Prostate gland (tissue), 2 donors: Measurements from ENCODE around the gene GSC. TPM values are rescaled to one million over a fixed set of nuclear protein-coding genes. Genes with fewer than 3 reads are reported as not detected.

ENCODE experiments used
- DNase-seq: peaks from one replicate; pipeline ENCODE4 v3.0.0-alpha.2; 2019; ENCODE audit warnings: low spot score
- H3K27ac ChIP-seq, 2 donors: fragments of 200-600 bp; sonication (generic); 2 replicates each; pipeline ENCODE4 v1.5.1; 2017 to 2019
- H3K27me3 ChIP-seq: fragments of 200-600 bp; sonication (generic); replicated peaks from 2 replicates; pipeline ENCODE4 v1.5.1; 2019; ENCODE audit not compliant: insufficient read depth
- H3K36me3 ChIP-seq, 2 donors: fragments of 200-600 bp; sonication (generic); 1 replicate in 1 of 2; 2 replicates in 1 of 2; pipeline versions ENCODE4 v1.5.1 to v1.8.1; 2017 to 2019
- H3K4me1 ChIP-seq: fragments of 200-600 bp; sonication (generic); replicated peaks from 2 replicates; pipeline ENCODE4 v1.5.1; 2019
- H3K4me3 ChIP-seq, 2 donors: fragments of 200-600 bp; sonication (generic); 2 replicates each; pipeline ENCODE4 v1.5.1; 2017 to 2019
- H3K9me3 ChIP-seq: fragments of 200-600 bp; sonication (generic); 2 replicates; pipeline ENCODE4 v1.5.1; 2017
- POLR2A ChIP-seq: fragments of 450-650 bp; IDR thresholded peaks from one replicate; pipeline ENCODE4 v1.6.1; 2016; ENCODE audit warnings: antibody characterized with exemption, mild to moderate bottlenecking
- POLR2AphosphoS5 ChIP-seq: sonication (generic); formaldehyde crosslinking; IDR thresholded peaks from one replicate; pipeline ENCODE4 v1.6.1; 2017; ENCODE audit warnings: antibody characterized with exemption
- WGBS: methylation state at CpG from one replicate; pipeline ENCODE4 v1.1.5; 2018; 5-methylcytosine and 5-hydroxymethylcytosine counted together
- intact Hi-C: fragments of 100-400 bp; cut with DNase I; formaldehyde crosslinking; loops from one replicate; pipeline ENCODE4 v1.14.2; 2022
- total RNA-seq, 2 donors: library from RNA; depleted of rRNA; stranded (reverse); fragments of >200 nt; gene quantifications; one replicate each; pipeline ENCODE4 v1.1.0, GENCODE V29; 2016
- TF ChIP-seq, protein P1 (sequence below), 4 experiments: fragments of 200-600 bp in 2 of 4; fragments of 450-650 bp in 2 of 4; sonication (generic) in 2 of 4; IDR thresholded peaks; 1 replicate in 3 of 4; 2 replicates in 1 of 4; pipeline ENCODE4 v1.5.1; 2016 to 2019; ENCODE audit warnings: antibody characterized with exemption in 4 of 4, mild to moderate bottlenecking in 2 of 4, moderate library complexity in 2 of 4

The GSC gene
- total RNA-seq, 2 donors from 2014 or later: 2.7 to 3.6 TPM

DNA sequence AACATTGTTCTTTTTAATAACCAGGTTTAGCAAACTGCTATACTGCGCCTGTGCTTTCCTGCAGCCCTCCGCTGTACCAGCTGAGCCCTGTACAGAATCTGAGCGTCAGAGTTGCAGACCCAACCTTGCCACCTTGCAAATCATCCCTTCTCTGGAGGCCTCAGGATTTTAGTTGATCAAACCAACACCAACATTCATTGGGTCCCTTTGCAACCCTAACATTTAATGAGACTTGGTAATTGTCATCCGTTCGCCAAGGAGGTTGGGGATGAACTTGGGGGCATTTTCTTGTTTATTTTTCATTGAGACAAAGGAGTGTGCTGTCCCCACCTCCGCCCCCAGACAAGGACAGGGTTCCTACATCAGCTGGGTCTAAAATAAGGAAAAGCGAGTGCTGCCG lies 2.6 kb upstream of the GSC start:
- Histone ChIP-seq H3K4me1 (no peaks in the 10 kb centered on the region), H3K36me3 (no peaks in the 10 kb centered on the region), H3K27me3 (peaks cover 52% of the 10 kb centered on the region), H3K4me3 (no peak overlapping the region), H3K27ac (no peak overlapping the region), H3K9me3 (no peaks in the 10 kb centered on the region)
- no peak for DNase-seq
- intact Hi-C loops: no loop called here
- TF ChIP-seq POLR2AphosphoS5: no peak
- TF ChIP-seq, protein P1, sequence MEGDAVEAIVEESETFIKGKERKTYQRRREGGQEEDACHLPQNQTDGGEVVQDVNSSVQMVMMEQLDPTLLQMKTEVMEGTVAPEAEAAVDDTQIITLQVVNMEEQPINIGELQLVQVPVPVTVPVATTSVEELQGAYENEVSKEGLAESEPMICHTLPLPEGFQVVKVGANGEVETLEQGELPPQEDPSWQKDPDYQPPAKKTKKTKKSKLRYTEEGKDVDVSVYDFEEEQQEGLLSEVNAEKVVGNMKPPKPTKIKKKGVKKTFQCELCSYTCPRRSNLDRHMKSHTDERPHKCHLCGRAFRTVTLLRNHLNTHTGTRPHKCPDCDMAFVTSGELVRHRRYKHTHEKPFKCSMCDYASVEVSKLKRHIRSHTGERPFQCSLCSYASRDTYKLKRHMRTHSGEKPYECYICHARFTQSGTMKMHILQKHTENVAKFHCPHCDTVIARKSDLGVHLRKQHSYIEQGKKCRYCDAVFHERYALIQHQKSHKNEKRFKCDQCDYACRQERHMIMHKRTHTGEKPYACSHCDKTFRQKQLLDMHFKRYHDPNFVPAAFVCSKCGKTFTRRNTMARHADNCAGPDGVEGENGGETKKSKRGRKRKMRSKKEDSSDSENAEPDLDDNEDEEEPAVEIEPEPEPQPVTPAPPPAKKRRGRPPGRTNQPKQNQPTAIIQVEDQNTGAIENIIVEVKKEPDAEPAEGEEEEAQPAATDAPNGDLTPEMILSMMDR (IDR thresholded peaks at IDR 0.05): no peak
- TF ChIP-seq POLR2A: no peak
- 38% methylated on average over 8 of the region's 8 CpGs for WGBS

DNA sequence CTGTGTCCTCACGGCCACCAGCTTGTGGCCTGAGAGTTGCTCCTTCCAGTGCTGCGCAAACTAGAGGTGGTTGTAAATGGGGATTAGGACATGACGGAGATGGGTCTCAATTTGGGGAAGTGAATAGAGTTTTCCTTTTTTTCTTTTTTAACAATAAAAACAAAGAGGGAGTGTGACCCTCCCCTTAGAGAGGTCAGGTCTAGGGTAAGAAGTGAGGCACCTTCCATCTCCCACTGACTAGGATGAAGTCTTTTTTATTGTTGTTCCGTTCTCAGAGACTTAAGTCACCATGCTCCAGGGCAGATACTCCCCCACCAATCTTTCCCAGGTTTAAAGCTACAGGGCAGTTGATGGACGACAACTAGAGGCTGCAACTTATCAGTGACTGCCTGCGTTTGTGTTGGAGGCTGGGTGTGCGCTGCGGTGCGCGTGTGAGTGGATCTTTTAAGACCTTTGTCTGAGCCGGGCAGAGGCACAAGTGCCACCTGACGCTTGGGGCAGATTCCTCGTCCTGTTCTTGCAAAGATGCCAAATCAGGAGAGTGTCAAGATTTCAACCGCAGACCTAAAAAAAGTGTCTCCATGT lies 2.1 kb upstream of the GSC start:
- H3K27me3 ChIP-seq: peaks cover 52% of the 10 kb centered on the region
- WGBS: 48% methylated on average over 14 of the region's 14 CpGs
- no peak for TF ChIP-seq POLR2AphosphoS5
- TF ChIP-seq, protein P1 (IDR thresholded peaks at IDR 0.05): no peak
- TF ChIP-seq POLR2A: no peak
- DNase-seq: no peak
- no peaks in the 10 kb centered on the region for H3K4me1 ChIP-seq
- H3K4me3 ChIP-seq: no peak overlapping the region
- intact Hi-C loops: no loop called here
- no peaks in the 10 kb centered on the region for H3K9me3 ChIP-seq
- no peaks in the 10 kb centered on the region for H3K36me3 ChIP-seq
- no peak overlapping the region for H3K27ac ChIP-seq

DNA sequence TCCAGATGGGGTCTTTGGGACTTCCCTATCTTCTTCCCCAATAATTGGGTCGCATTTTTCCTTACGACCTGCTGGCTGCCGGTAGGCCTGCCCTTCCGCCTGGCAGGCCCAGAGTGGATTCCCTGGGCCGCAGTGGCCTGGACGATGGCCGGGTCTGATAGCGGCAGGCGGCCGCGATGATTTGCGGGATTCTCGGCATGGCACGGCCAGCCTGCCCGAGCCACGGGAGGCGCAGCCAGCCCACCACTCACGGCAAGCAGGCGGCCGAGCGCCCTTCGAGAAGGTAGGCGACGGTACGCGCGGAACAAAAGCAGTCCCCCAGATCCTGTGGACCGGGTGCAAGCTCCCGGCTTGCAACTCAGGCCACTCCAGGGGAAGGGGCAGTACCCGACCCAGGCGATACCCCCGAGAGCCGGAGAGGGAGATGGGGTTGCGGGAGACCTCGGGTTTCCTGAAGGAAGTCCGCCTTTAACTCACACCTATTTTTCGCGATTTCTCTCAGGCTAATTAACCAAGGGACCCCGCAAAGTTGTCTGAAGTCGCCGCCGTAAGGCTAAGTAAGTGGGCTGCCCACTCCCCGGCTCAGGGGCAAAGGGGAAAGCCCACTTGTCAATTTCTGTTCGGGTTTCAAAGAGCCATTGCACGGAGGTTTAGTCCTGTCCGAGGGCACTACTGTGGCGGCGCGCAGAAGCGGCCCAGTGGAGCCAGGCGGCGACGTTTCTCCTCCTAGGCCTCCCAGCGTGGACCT lies 1.4 kb upstream of the GSC start:
- no peak for DNase-seq
- no peak for TF ChIP-seq POLR2AphosphoS5
- TF ChIP-seq, protein P1 (IDR thresholded peaks at IDR 0.05): no peak
- TF ChIP-seq POLR2A: no peak
- no peaks in the 10 kb centered on the region for H3K4me1 ChIP-seq
- H3K36me3 ChIP-seq: no peaks in the 10 kb centered on the region
- no peak overlapping the region for H3K27ac ChIP-seq
- H3K27me3 ChIP-seq: peaks cover 52% of the 10 kb centered on the region
- intact Hi-C loops: no loop called here
- no peak overlapping the region for H3K4me3 ChIP-seq
- WGBS: 37% methylated on average over 38 of the region's 54 CpGs
- H3K9me3 ChIP-seq: no peaks in the 10 kb centered on the region

DNA sequence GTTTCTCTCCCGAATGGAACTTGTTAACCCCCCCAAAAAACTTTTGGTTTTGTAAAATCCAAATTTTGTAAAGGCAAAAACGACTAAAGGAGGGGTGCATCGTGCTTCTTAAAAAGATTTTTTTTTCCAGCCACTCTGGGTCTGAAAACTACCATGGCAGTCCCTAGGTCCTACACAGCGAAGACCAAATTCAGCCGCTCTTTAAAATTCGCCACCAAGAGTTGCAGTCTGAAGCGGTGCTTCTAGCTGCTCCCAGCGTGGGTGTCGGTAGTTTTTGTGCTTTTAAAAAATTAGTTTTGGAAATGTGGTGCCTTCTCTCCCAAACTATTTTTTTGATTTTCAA lies 873 bp upstream of the GSC start:
- Histone ChIP-seq H3K4me1 (no peaks in the 10 kb centered on the region), H3K27ac (no peak overlapping the region), H3K36me3 (no peaks in the 10 kb centered on the region), H3K4me3 (no peak overlapping the region), H3K27me3 (peaks cover 51% of the 10 kb centered on the region), H3K9me3 (no peaks in the 10 kb centered on the region)
- intact Hi-C loops: no loop called here
- TF ChIP-seq, protein P1 (IDR thresholded peaks at IDR 0.05): no peak
- TF ChIP-seq POLR2A (no peak), POLR2AphosphoS5 (no peak)
- DNase-seq: no peak
- 50% methylated on average over 9 of the region's 9 CpGs for WGBS

DNA sequence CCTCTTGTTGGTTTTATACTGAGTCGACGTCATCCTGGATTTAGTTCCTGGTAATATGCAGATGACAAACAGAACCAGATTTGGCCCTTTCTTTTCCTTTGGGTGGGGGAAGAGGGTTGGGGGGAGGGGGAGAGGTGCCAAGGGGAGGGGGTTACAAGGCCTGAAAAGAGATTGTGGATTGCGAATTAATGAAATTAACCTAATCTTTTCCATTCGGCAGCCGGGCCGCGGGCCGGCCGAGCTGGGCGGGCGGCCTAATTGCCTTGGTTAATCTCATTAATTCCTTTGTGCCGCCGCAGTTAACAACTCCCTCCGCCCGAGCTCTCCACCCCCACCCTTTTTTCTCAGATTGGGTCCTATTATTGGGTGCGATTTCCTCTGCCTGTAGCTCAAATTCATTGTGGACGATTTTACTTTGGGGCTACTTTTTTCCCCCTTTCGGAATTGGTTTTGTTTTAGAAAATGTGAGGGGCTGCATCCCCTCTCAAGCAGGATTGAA lies 387 bp upstream of the GSC start:
- intact Hi-C loops: no loop called here
- peaks cover 46% of the 10 kb centered on the region for H3K27me3 ChIP-seq
- no peaks in the 10 kb centered on the region for H3K9me3 ChIP-seq
- H3K27ac ChIP-seq: no peak overlapping the region
- H3K4me1 ChIP-seq: no peaks in the 10 kb centered on the region
- H3K36me3 ChIP-seq: no peaks in the 10 kb centered on the region
- no peak for DNase-seq
- 14% methylated on average over 18 of the region's 18 CpGs for WGBS
- H3K4me3 ChIP-seq: peak overlapping the region; percentile 44 to 46
- TF ChIP-seq POLR2AphosphoS5: no peak
- TF ChIP-seq, protein P1 (IDR thresholded peaks at IDR 0.05): no peak
- TF ChIP-seq POLR2A: no peak
